Keratinocyte (primary cell): Measurements from ENCODE around the gene FMNL2. TPM values are rescaled to one million over a fixed set of nuclear protein-coding genes. Genes with fewer than 3 reads are reported as not detected.

Experiments used
- DNase-seq: peaks from one replicate; pipeline ENCODE4 v3.0.0-alpha.2; 2011; ENCODE audit warnings: low read depth, missing footprints, low spot score
- FAIRE-seq: peaks from 2 replicates; lab custom pipeline; 2011; peaks lifted over from hg19 to GRCh38; lab: Jason Lieb, UNC
- H2AFZ ChIP-seq: 2 replicates; pipeline ENCODE4 v1.6.0; 2012; ENCODE audit warnings: low read length, control low read depth, inconsistent platforms; ENCODE audit not compliant: control insufficient read depth
- H3K27ac ChIP-seq: 2 replicates; pipeline ENCODE4 v1.5.1; 2011; ENCODE audit warnings: low read length; ENCODE audit not compliant: control insufficient read depth, insufficient read depth
- H3K27me3 ChIP-seq: 3 replicates; pipeline ENCODE4 v1.6.0; 2011; ENCODE audit warnings: low read length; ENCODE audit not compliant: control insufficient read depth, insufficient read depth; ENCODE audit errors: extremely low read depth
- H3K36me3 ChIP-seq, 2 experiments: 2 replicates in 1 of 2; 3 replicates in 1 of 2; pipeline ENCODE4 v1.5.1; 2011; ENCODE audit warnings: low read length in 2 of 2, mild to moderate bottlenecking in 1 of 2; ENCODE audit not compliant: control insufficient read depth in 2 of 2, insufficient read depth in 2 of 2; ENCODE audit errors: extremely low read depth in 1 of 2
- H3K4me1 ChIP-seq: 3 replicates; pipeline ENCODE4 v1.5.1; 2011; ENCODE audit warnings: low read length; ENCODE audit not compliant: control insufficient read depth, insufficient read depth; ENCODE audit errors: extremely low read depth
- H3K4me2 ChIP-seq: 3 replicates; pipeline ENCODE4 v1.6.0; 2011; ENCODE audit warnings: low read depth, low read length; ENCODE audit not compliant: control insufficient read depth, insufficient read depth; ENCODE audit errors: extremely low read depth
- H3K4me3 ChIP-seq, 3 experiments: fragments of 200-600 bp in 1 of 3; sonication (generic) in 1 of 3; 2 replicates in 2 of 3; 3 replicates in 1 of 3; pipeline ENCODE4 v1.5.1; 2011 to 2016; ENCODE audit warnings: low read length in 3 of 3, mild to moderate bottlenecking in 3 of 3, control low read depth in 2 of 3, inconsistent platforms in 1 of 3, low read depth in 1 of 3, mixed read lengths in 1 of 3, mixed run types in 1 of 3, moderate library complexity in 1 of 3; ENCODE audit not compliant: control insufficient read depth in 2 of 3, insufficient read depth in 2 of 3; ENCODE audit errors: extremely low read depth in 1 of 3
- H3K79me2 ChIP-seq: 2 replicates; pipeline ENCODE4 v1.6.0; 2012; ENCODE audit warnings: low read length; ENCODE audit not compliant: control insufficient read depth, insufficient read depth
- H3K9ac ChIP-seq: 3 replicates; pipeline ENCODE4 v1.6.0; 2011; ENCODE audit warnings: low read length; ENCODE audit not compliant: control insufficient read depth, insufficient read depth; ENCODE audit errors: extremely low read depth
- H3K9me1 ChIP-seq: 3 replicates; pipeline ENCODE4 v1.6.0; 2011; ENCODE audit warnings: low read length; ENCODE audit not compliant: control insufficient read depth, insufficient read depth; ENCODE audit errors: extremely low read depth
- H3K9me3 ChIP-seq: 2 replicates; pipeline ENCODE4 v1.5.1; 2012; ENCODE audit warnings: low read depth, low read length; ENCODE audit not compliant: control insufficient read depth
- H4K20me1 ChIP-seq: 3 replicates; pipeline ENCODE4 v1.6.0; 2011; ENCODE audit warnings: low read length; ENCODE audit not compliant: control insufficient read depth, insufficient read depth; ENCODE audit errors: extremely low read depth
- EZH2 ChIP-seq: IDR thresholded peaks from one replicate; pipeline ENCODE4 v1.6.1; 2012; ENCODE audit warnings: inconsistent platforms, mild to moderate bottlenecking, low read length, moderate library complexity
- dilution Hi-C: fragments of 300-500 bp; cut with MboI; formaldehyde crosslinking; loops from one replicate; pipeline ENCODE4 v1.7.0; 2020; ENCODE audit warnings: low sequenced_read_pairs; ENCODE audit not compliant: extremely low pct_ligation_motif_present
- polyA plus RNA-seq, 5 experiments: library from polyadenylated mRNA; depleted of rRNA in 3 of 5; stranded (reverse) in 3 of 5; stranded (forward) in 1 of 5; unstranded in 1 of 5; fragments of >200 nt; gene quantifications; 1 replicate in 1 of 5; 2 replicates in 3 of 5; 3 replicates in 1 of 5; pipeline versions ENCODE4 v1.2.1 to v1.2.3, GENCODE V29; 2011 to 2012; ENCODE audit warnings: missing spikeins in 2 of 5, low read depth in 1 of 5, low replicate concordance in 1 of 5
- TF ChIP-seq, protein P1 (sequence below), 3 experiments: IDR thresholded peaks in 1 of 3; conservative IDR thresholded peaks in 1 of 3; optimal IDR thresholded peaks in 1 of 3; 2 replicates in 2 of 3; 3 replicates in 1 of 3; pipeline versions ENCODE3 to v1.5.1; 2011; ENCODE audit warnings: low read length in 3 of 3, mild to moderate bottlenecking in 3 of 3, moderate library complexity in 2 of 3, control low read depth in 1 of 3, inconsistent platforms in 1 of 3; ENCODE audit not compliant: insufficient read depth in 2 of 3; ENCODE audit errors: extremely low read depth in 1 of 3

FMNL2 gene
- polyA plus RNA-seq, 1 donor (not counting 4 experiments of a cell fraction or from before 2014, with no cell fraction given): 62.7 TPM

DNA sequence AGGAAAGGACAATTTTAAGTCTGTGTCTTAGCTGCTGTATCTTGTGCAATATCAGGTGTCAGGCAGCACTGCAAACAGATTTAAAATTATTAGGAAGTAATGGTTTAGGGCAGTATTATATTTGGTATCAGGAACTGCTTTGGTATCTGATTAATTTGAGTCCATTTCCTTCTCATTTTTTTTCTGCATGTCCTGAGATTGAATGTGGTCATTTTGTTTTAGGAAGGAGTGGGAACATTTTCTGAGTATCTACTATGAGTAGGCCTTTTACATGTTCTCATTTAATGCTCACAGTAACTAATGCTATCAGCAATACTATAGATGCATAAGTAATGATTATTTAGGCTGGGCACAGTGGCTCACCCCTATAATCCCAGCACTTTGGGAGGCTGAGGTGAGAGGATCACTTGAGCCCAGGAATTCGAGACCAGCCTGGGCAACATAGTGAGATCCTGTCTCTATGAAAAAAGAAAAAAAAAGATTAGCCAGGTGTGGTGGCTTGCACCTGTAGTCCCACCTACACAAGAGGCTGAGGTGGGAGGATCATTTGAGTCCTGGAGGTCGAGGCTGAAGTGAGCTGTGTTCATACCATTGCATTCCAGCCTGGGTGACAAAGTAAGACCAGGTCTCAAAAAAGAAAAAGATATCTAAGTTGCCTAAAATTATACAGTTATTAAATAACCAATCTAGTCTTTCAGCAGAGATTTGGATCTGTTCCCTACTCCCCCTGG lies 4.7 kb downstream of the FMNL2 start:
- Histone ChIP-seq H3K4me3 (no peak overlapping the region), H3K27ac (no peak overlapping the region), H3K4me1 (peaks cover 19% of the 10 kb centered on the region), H3K9me1 (no peaks in the 10 kb centered on the region), H2AFZ (no peak overlapping the region), H4K20me1 (peaks cover 23% of the 10 kb centered on the region), H3K27me3 (no peaks in the 10 kb centered on the region), H3K79me2 (peaks cover 91% of the 10 kb centered on the region), H3K36me3 (peaks cover 7 to 17% of the 10 kb centered on the region in 2 experiments), H3K9ac (no peak overlapping the region), H3K9me3 (no peaks in the 10 kb centered on the region), H3K4me2 (peak overlapping the region; percentile 2)
- dilution Hi-C loops: no loop called here
- DNase-seq: no peak
- TF ChIP-seq, protein P1, sequence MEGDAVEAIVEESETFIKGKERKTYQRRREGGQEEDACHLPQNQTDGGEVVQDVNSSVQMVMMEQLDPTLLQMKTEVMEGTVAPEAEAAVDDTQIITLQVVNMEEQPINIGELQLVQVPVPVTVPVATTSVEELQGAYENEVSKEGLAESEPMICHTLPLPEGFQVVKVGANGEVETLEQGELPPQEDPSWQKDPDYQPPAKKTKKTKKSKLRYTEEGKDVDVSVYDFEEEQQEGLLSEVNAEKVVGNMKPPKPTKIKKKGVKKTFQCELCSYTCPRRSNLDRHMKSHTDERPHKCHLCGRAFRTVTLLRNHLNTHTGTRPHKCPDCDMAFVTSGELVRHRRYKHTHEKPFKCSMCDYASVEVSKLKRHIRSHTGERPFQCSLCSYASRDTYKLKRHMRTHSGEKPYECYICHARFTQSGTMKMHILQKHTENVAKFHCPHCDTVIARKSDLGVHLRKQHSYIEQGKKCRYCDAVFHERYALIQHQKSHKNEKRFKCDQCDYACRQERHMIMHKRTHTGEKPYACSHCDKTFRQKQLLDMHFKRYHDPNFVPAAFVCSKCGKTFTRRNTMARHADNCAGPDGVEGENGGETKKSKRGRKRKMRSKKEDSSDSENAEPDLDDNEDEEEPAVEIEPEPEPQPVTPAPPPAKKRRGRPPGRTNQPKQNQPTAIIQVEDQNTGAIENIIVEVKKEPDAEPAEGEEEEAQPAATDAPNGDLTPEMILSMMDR (optimal IDR thresholded peaks at IDR 0.05 in 1 of 3, IDR thresholded peaks at IDR 0.05 in 1 of 3, conservative IDR thresholded peaks at IDR 0.05 in 1 of 3; ENCODE audit: extremely low read depth in 1 of 3, insufficient read depth in 2 of 3, low read length in 3 of 3): no peak
- TF ChIP-seq EZH2: no peak
- FAIRE-seq: no peak

DNA sequence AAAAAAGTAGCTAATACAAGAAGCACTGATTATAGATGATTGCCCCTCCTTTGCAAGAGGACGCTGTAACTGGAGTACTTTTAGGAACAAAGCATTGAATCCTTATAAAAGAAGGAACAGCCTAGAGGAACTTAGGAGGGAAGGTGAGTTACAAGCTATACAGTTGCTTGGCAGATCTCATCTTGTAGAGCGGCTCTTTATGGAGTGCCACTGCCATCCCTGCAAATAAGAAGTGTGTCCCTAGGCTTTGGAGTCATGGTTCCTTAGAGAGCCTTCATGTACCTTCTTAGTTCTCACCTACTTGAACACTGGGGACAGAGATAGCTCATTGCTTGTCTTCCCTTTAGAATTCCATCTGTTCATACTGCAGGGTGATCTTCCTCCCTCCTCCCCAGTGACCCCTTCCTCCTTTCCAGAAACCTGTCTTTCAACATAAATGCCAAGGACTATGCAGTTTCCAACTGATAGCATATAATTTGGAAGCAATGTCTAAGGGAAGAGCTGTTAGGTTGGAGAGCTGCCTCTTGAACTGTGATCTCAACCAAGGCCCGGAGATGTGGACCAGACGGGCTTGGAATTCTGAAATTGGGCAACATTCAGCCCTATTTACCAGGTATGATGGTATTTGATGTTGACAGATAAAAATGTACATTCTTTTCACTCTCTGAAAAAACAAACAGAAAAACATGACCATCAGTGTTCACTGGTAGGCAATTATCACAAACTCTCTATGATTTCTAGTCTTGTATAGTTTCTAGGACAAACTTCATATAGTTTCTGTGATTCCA lies 7.5 kb downstream of the FMNL2 start:
- no peak overlapping the region for H3K27ac ChIP-seq
- no peak overlapping the region for H3K4me3 ChIP-seq
- peaks cover 87% of the 10 kb centered on the region for H3K79me2 ChIP-seq
- dilution Hi-C loops: no loop called here
- peaks cover 2% of the 10 kb centered on the region for H3K9me1 ChIP-seq
- H4K20me1 ChIP-seq: peaks cover 25% of the 10 kb centered on the region
- no peaks in the 10 kb centered on the region for H3K9me3 ChIP-seq
- DNase-seq (no peak), FAIRE-seq (no peak)
- H2AFZ ChIP-seq: no peak overlapping the region
- no peak overlapping the region for H3K9ac ChIP-seq
- peaks cover 7 to 21% of the 10 kb centered on the region in 2 experiments for H3K36me3 ChIP-seq
- no peak for TF ChIP-seq EZH2
- TF ChIP-seq, protein P1 (optimal IDR thresholded peaks at IDR 0.05 in 1 of 3, IDR thresholded peaks at IDR 0.05 in 1 of 3, conservative IDR thresholded peaks at IDR 0.05 in 1 of 3; ENCODE audit: extremely low read depth in 1 of 3, insufficient read depth in 2 of 3, low read length in 3 of 3): no peak
- no peaks in the 10 kb centered on the region for H3K27me3 ChIP-seq
- no peak overlapping the region for H3K4me2 ChIP-seq
- peaks cover 16% of the 10 kb centered on the region for H3K4me1 ChIP-seq
